Liver (tissue), 9 donors: Measurements from ENCODE around the gene LARGE1. TPM values are rescaled to one million over a fixed set of nuclear protein-coding genes. Genes with fewer than 3 reads are reported as not detected.

ENCODE experiments used
- DNase-seq: peaks from one replicate; pipeline ENCODE4 v3.0.0-alpha.2; 2017; ENCODE audit warnings: low spot score
- H3K27ac ChIP-seq, 2 donors: one replicate each; pipeline ENCODE4 v1.7.0; 2013; ENCODE audit warnings: inconsistent platforms in 2 of 2, low read length in 2 of 2, control low read depth in 1 of 2, low read depth in 1 of 2, mild to moderate bottlenecking in 1 of 2
- H3K27me3 ChIP-seq, 4 donors: one replicate each; pipeline versions ENCODE4 v1.6.1 to v1.7.0; 2013; ENCODE audit warnings: low read length in 3 of 4, inconsistent platforms in 1 of 4, mild to moderate bottlenecking in 1 of 4, moderate library complexity in 1 of 4; ENCODE audit not compliant: control insufficient read depth in 4 of 4, insufficient read depth in 4 of 4
- H3K36me3 ChIP-seq, 4 donors: one replicate each; pipeline versions ENCODE4 v1.6.1 to v1.7.0; 2013; ENCODE audit warnings: low read length in 3 of 4, mild to moderate bottlenecking in 3 of 4, low read depth in 1 of 4, moderate library complexity in 1 of 4; ENCODE audit not compliant: control insufficient read depth in 4 of 4, insufficient read depth in 3 of 4
- H3K4me1 ChIP-seq, 4 donors: one replicate each; pipeline versions ENCODE4 v1.6.1 to v1.7.0; 2013; ENCODE audit warnings: low read length in 3 of 4, mild to moderate bottlenecking in 3 of 4, moderate library complexity in 1 of 4; ENCODE audit not compliant: control insufficient read depth in 4 of 4, insufficient read depth in 4 of 4
- H3K4me3 ChIP-seq, 3 donors: one replicate each; pipeline versions ENCODE4 v1.6.1 to v1.7.0; 2013; ENCODE audit warnings: low read length in 3 of 3, control low read depth in 1 of 3, low read depth in 1 of 3, mild to moderate bottlenecking in 1 of 3
- H3K9ac ChIP-seq, 2 donors: one replicate each; pipeline ENCODE4 v1.7.0; 2013; ENCODE audit warnings: low read length in 2 of 2, mild to moderate bottlenecking in 2 of 2, moderate library complexity in 2 of 2, control low read depth in 1 of 2, low read depth in 1 of 2
- H3K9me3 ChIP-seq, 4 donors: one replicate each; pipeline versions ENCODE4 v1.6.1 to v1.7.0; 2013; ENCODE audit warnings: low read length in 3 of 4; ENCODE audit not compliant: control insufficient read depth in 4 of 4
- EGR1 ChIP-seq, 2 donors: IDR thresholded peaks; 2 replicates each; pipeline ENCODE4 v1.6.1; 2016 to 2018; ENCODE audit warnings: antibody characterized with exemption in 2 of 2, low read depth in 2 of 2
- FOXA1 ChIP-seq: IDR thresholded peaks from 2 replicates; pipeline ENCODE4 v1.6.1; 2016; ENCODE audit warnings: antibody characterized with exemption
- FOXA2 ChIP-seq: IDR thresholded peaks from 2 replicates; pipeline ENCODE4 v1.6.1; 2016; ENCODE audit warnings: antibody characterized with exemption
- GABPA ChIP-seq, 2 donors: IDR thresholded peaks in 1 of 2; conservative IDR thresholded peaks in 1 of 2; 2 replicates each; pipeline ENCODE4 v1.6.1; 2016; ENCODE audit warnings: antibody characterized with exemption in 2 of 2, mild to moderate bottlenecking in 1 of 2, moderate library complexity in 1 of 2
- HNF4A ChIP-seq, 2 donors: conservative IDR thresholded peaks; 2 replicates each; pipeline ENCODE4 v1.6.1; 2016; ENCODE audit warnings: antibody characterized with exemption in 2 of 2, mild to moderate bottlenecking in 2 of 2
- HNF4G ChIP-seq: IDR thresholded peaks from 2 replicates; pipeline ENCODE4 v1.6.1; 2016; ENCODE audit warnings: antibody characterized with exemption
- JUND ChIP-seq, 2 donors: IDR thresholded peaks; 2 replicates each; pipeline ENCODE4 v1.6.1; 2016; ENCODE audit warnings: antibody characterized with exemption in 2 of 2
- NR2F2 ChIP-seq: IDR thresholded peaks from 2 replicates; pipeline ENCODE4 v1.6.1; 2016; ENCODE audit warnings: antibody characterized with exemption
- RAD21 ChIP-seq, 2 donors: IDR thresholded peaks; 2 replicates each; pipeline ENCODE4 v1.6.1; 2016; ENCODE audit warnings: antibody characterized with exemption in 2 of 2, mild to moderate bottlenecking in 2 of 2
- RXRA ChIP-seq, 2 donors: IDR thresholded peaks; 2 replicates each; pipeline ENCODE4 v1.6.1; 2017 to 2018; ENCODE audit warnings: antibody characterized with exemption in 2 of 2, mild to moderate bottlenecking in 1 of 2
- SP1 ChIP-seq: IDR thresholded peaks from 2 replicates; pipeline ENCODE4 v1.6.1; 2018; ENCODE audit warnings: antibody characterized with exemption, mild to moderate bottlenecking
- TAF1 ChIP-seq: conservative IDR thresholded peaks from 2 replicates; pipeline ENCODE4 v1.6.1; 2016; ENCODE audit warnings: antibody characterized with exemption, mild to moderate bottlenecking
- YY1 ChIP-seq: IDR thresholded peaks from 2 replicates; pipeline ENCODE4 v1.6.1; 2016; ENCODE audit warnings: antibody characterized with exemption, mild to moderate bottlenecking
- ZBTB33 ChIP-seq: IDR thresholded peaks from 2 replicates; pipeline ENCODE4 v1.6.1; 2016; ENCODE audit warnings: antibody characterized with exemption
- WGBS: extraction: QIAGEN DNeasy Blood & Tissue Kit; methylation state at CpG from one replicate; pipeline ENCODE4 v1.1.7; 2013; 5-methylcytosine and 5-hydroxymethylcytosine counted together
- polyA plus RNA-seq, 2 donors: library from polyadenylated mRNA; stranded (reverse) in 1 of 2; unstranded in 1 of 2; fragments of 200-250 nt in 1 of 2; fragments of >200 nt in 1 of 2; fragmentation: Nextera tagmentation in 1 of 2; extraction: Ambion mirVana in 1 of 2; gene quantifications; one replicate each; pipeline versions ENCODE4 v1.2.1 to v1.2.3, GENCODE V29; 2013 to 2015
- total RNA-seq, 2 donors: library from RNA; depleted of rRNA; stranded (reverse); fragments of >200 nt; gene quantifications; one replicate each; pipeline ENCODE4 v1.2.3, GENCODE V29; 2014
- TF ChIP-seq, protein P1 (sequence below): IDR thresholded peaks from 2 replicates; pipeline ENCODE4 v1.6.1; 2016; ENCODE audit warnings: antibody characterized with exemption
- TF ChIP-seq, protein P2 (sequence below): fragments of 150-350 bp; IDR thresholded peaks from 2 replicates; pipeline ENCODE4 v1.5.1; 2017; ENCODE audit warnings: improper control_type of control experiment, low read depth, low read length; ENCODE audit not compliant: missing input control
- TF ChIP-seq, protein P3 (sequence below): IDR thresholded peaks from 2 replicates; pipeline ENCODE4 v1.6.1; 2016; ENCODE audit warnings: antibody characterized with exemption
- donor health status: healthy.
- donor health status: healthy.
- donor health status: healthy.
- donor health status: healthy.
- donor health status: healthy.

Gene LARGE1
- total and polyA plus RNA-seq, 4 donors: 2.3 to 14.1 (median 5.7) TPM

DNA sequence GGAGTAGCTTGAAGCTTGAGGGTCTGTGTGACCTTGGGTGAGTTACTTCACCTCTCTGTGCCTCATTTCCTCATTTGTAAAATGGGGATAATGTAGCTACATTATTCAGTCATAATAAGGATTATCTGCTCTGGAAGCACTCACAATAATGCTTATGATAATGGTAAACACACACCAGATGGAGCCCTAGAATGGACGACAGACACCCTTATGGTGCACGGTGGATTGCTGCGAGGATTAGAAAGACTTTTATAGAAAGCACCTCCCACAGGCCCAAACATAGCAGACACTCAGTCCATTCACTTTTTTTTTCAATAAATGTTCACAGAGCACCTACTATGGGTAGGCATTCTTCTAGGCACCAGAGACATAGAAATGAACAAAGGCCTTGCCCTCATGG, 53.8 kb downstream of the LARGE1 start:
- 92% methylated on average over 3 of the region's 3 CpGs for WGBS
- DNase-seq: no peak
- Histone ChIP-seq H3K4me1 (peaks cover 1 to 17% (median 14%) of the 10 kb centered on the region in 4 donors), H3K4me3 (no peak overlapping the region), H3K9ac (no peak overlapping the region), H3K27me3 (no peaks in the 10 kb centered on the region), H3K27ac (no peak overlapping the region), H3K36me3 (no peaks in the 10 kb centered on the region), H3K9me3 (no peaks in the 10 kb centered on the region)
- TF ChIP-seq RAD21 (IDR thresholded peaks at IDR 0.05) (no peak), YY1 (no peak), ZBTB33 (no peak), SP1 (no peak), HNF4A (conservative IDR thresholded peaks at IDR 0.05) (no peak), EGR1 (IDR thresholded peaks at IDR 0.05; ENCODE audit: low read depth in 2 of 2) (no peak), TAF1 (no peak), NR2F2 (no peak), GABPA (IDR thresholded peaks at IDR 0.05 in 1 of 2, conservative IDR thresholded peaks at IDR 0.05 in 1 of 2) (no peak), FOXA1 (no peak), HNF4G (no peak)
- TF ChIP-seq, protein P1, sequence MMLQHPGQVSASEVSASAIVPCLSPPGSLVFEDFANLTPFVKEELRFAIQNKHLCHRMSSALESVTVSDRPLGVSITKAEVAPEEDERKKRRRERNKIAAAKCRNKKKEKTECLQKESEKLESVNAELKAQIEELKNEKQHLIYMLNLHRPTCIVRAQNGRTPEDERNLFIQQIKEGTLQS: no peak
- TF ChIP-seq, protein P2, sequence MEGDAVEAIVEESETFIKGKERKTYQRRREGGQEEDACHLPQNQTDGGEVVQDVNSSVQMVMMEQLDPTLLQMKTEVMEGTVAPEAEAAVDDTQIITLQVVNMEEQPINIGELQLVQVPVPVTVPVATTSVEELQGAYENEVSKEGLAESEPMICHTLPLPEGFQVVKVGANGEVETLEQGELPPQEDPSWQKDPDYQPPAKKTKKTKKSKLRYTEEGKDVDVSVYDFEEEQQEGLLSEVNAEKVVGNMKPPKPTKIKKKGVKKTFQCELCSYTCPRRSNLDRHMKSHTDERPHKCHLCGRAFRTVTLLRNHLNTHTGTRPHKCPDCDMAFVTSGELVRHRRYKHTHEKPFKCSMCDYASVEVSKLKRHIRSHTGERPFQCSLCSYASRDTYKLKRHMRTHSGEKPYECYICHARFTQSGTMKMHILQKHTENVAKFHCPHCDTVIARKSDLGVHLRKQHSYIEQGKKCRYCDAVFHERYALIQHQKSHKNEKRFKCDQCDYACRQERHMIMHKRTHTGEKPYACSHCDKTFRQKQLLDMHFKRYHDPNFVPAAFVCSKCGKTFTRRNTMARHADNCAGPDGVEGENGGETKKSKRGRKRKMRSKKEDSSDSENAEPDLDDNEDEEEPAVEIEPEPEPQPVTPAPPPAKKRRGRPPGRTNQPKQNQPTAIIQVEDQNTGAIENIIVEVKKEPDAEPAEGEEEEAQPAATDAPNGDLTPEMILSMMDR: no peak
- TF ChIP-seq, protein P3, sequence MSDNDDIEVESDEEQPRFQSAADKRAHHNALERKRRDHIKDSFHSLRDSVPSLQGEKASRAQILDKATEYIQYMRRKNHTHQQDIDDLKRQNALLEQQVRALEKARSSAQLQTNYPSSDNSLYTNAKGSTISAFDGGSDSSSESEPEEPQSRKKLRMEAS: no peak

DNA sequence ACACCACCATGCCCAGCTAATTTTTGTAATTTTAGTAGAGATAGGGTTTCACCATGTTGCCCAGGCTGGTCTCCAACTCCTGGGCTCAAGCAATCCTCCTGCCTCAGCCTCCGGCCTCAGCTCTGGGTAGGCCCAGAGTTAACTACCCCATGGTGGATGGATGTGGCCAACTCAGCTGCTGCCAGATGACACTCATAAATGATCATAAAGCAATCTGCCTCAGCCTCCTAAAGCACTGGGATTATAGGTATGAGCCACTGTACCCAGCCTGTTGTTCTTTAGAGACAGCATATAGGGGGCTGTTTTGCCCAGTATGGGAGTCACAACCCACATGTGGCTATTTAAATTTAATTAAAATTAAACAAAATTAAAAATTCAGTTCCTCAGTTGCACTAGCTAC, 54.3 kb downstream of the LARGE1 start:
- Histone ChIP-seq H3K4me3 (no peak overlapping the region), H3K4me1 (peaks cover 1 to 17% (median 14%) of the 10 kb centered on the region in 4 donors), H3K36me3 (no peaks in the 10 kb centered on the region), H3K9ac (no peak overlapping the region), H3K27ac (no peak overlapping the region), H3K27me3 (no peaks in the 10 kb centered on the region), H3K9me3 (no peaks in the 10 kb centered on the region)
- TF ChIP-seq RXRA (IDR thresholded peaks at IDR 0.05): no peak
- TF ChIP-seq, protein P3: no peak
- no peak for TF ChIP-seq TAF1
- TF ChIP-seq FOXA1: no peak
- TF ChIP-seq, protein P1: no peak
- no peak for TF ChIP-seq ZBTB33
- TF ChIP-seq RAD21 (IDR thresholded peaks at IDR 0.05): no peak
- TF ChIP-seq NR2F2: no peak
- TF ChIP-seq JUND (IDR thresholded peaks at IDR 0.05): no peak
- no peak for TF ChIP-seq FOXA2
- TF ChIP-seq GABPA (IDR thresholded peaks at IDR 0.05 in 1 of 2, conservative IDR thresholded peaks at IDR 0.05 in 1 of 2): no peak
- no peak for TF ChIP-seq HNF4G
- WGBS: 98% methylated on average over 1 of the region's 1 CpG
- no peak for DNase-seq
